GM23338 (cell line): ENCODE data around the gene CDC42BPA. TPM values are rescaled to one million over a fixed set of nuclear protein-coding genes. Genes with fewer than 3 reads are reported as not detected.
A peak's percentile ranks its signal among the peaks of the same experiment; 100 is the strongest.

Experiments used
- ATAC-seq: fragments of 200-7000 bp; cut with Tn5 transposase; 3 replicates; pipeline ENCODE4 v1.9.1; 2020
- DNase-seq: peaks from one replicate; pipeline ENCODE4 v3.0.0-alpha.2; 2015; ENCODE audit warnings: low spot score
- H2AFZ ChIP-seq: fragments of 200-600 bp; sonication (generic); 2 replicates; pipeline ENCODE4 v1.8.0; 2016; ENCODE audit warnings: antibody characterized with exemption, mild to moderate bottlenecking, moderate library complexity
- H3F3A ChIP-seq: fragments of 200-600 bp; sonication (generic); replicated peaks from 2 replicates; pipeline ENCODE4 v1.8.0; 2017; ENCODE audit warnings: antibody characterized with exemption, mixed run types, low read depth
- H3K27ac ChIP-seq: fragments of 200-600 bp; sonication (generic); 2 replicates; pipeline ENCODE4 v1.6.1; 2016; ENCODE audit warnings: low read depth
- H3K27me3 ChIP-seq: fragments of 200-600 bp; sonication (generic); 2 replicates; pipeline ENCODE4 v1.8.0; 2016; ENCODE audit warnings: mild to moderate bottlenecking, mixed run types, moderate library complexity; ENCODE audit not compliant: insufficient read depth
- H3K36me3 ChIP-seq: fragments of 200-600 bp; sonication (generic); 2 replicates; pipeline ENCODE4 v1.8.0; 2016; ENCODE audit warnings: mild to moderate bottlenecking; ENCODE audit not compliant: insufficient read depth
- H3K4me1 ChIP-seq: fragments of 200-600 bp; sonication (generic); 2 replicates; pipeline ENCODE4 v1.8.0; 2016; ENCODE audit warnings: mild to moderate bottlenecking, moderate library complexity; ENCODE audit not compliant: insufficient read depth
- H3K4me2 ChIP-seq: fragments of 200-600 bp; sonication (generic); 2 replicates; pipeline ENCODE4 v1.7.1; 2017; ENCODE audit warnings: mixed run types
- H3K4me3 ChIP-seq: fragments of 200-600 bp; sonication (generic); 2 replicates; pipeline ENCODE4 v1.6.1; 2016; ENCODE audit warnings: mixed run types
- H3K79me2 ChIP-seq: fragments of 200-600 bp; sonication (generic); replicated peaks from 2 replicates; pipeline ENCODE4 v1.8.0; 2017; ENCODE audit warnings: mild to moderate bottlenecking; ENCODE audit not compliant: insufficient read depth
- H3K9me2 ChIP-seq: fragments of 200-600 bp; sonication (generic); 2 replicates; pipeline ENCODE4 v1.8.0; 2017; ENCODE audit not compliant: insufficient read depth
- H4K20me1 ChIP-seq: fragments of 200-600 bp; sonication (generic); replicated peaks from 2 replicates; pipeline ENCODE4 v1.8.0; 2017; ENCODE audit warnings: mild to moderate bottlenecking; ENCODE audit not compliant: insufficient read depth
- H3K27ac Mint-ChIP-seq: 2 replicates; pipeline ENCODE4 v1.8.0; 2020; ENCODE audit warnings: inconsistent platforms, mild to moderate bottlenecking, moderate library complexity, mixed read lengths
- H3K27me3 Mint-ChIP-seq: 3 replicates; pipeline ENCODE4 v1.8.0; 2022; ENCODE audit warnings: low read depth, mild to moderate bottlenecking, moderate library complexity, mixed read lengths, inconsistent platforms; ENCODE audit not compliant: insufficient read depth, poor library complexity
- H3K36me3 Mint-ChIP-seq: 3 replicates; pipeline ENCODE4 v1.8.0; 2021; ENCODE audit warnings: low read depth, mild to moderate bottlenecking, inconsistent platforms, moderate library complexity, mixed read lengths
- H3K4me1 Mint-ChIP-seq: 3 replicates; pipeline ENCODE4 v1.8.0; 2020; ENCODE audit warnings: mild to moderate bottlenecking, inconsistent platforms, mixed read lengths
- H3K4me3 Mint-ChIP-seq: 3 replicates; pipeline ENCODE4 v1.8.0; 2021; ENCODE audit warnings: moderate library complexity, mild to moderate bottlenecking, inconsistent platforms, mixed read lengths
- H3K9me3 Mint-ChIP-seq: 3 replicates; pipeline ENCODE4 v1.8.0; 2020; ENCODE audit warnings: moderate library complexity, mild to moderate bottlenecking, inconsistent platforms, mixed read lengths
- CREB1 ChIP-seq: fragments of 250-450 bp; sonication (Bioruptor Pico); IDR thresholded peaks from 2 replicates; pipeline ENCODE4 v1.5.0; 2020; ENCODE audit warnings: low read depth, mild to moderate bottlenecking, moderate library complexity
- EZH2 ChIP-seq: fragments of 200-600 bp; sonication (generic); IDR thresholded peaks from one replicate; pipeline ENCODE4 v1.8.0; 2017; ENCODE audit warnings: antibody characterized with exemption, mild to moderate bottlenecking, low read depth; ENCODE audit not compliant: unreplicated experiment
- EZH2phosphoT487 ChIP-seq: fragments of 200-600 bp; sonication (generic); IDR thresholded peaks from one replicate; pipeline ENCODE4 v1.8.1; 2018; ENCODE audit warnings: antibody characterized with exemption; ENCODE audit not compliant: unreplicated experiment
- JUNB ChIP-seq: IDR thresholded peaks from one replicate; pipeline ENCODE4 v1.6.1; 2016; ENCODE audit warnings: antibody characterized with exemption; ENCODE audit not compliant: unreplicated experiment
- NANOG ChIP-seq: IDR thresholded peaks from 2 replicates; pipeline ENCODE4 v1.6.1; 2016; ENCODE audit warnings: antibody characterized with exemption, borderline replicate concordance
- STAT1 ChIP-seq: IDR thresholded peaks from one replicate; pipeline ENCODE4 v1.6.1; 2016; ENCODE audit warnings: antibody characterized with exemption; ENCODE audit not compliant: unreplicated experiment
- ZNF114 ChIP-seq: fragments of 250-450 bp; sonication (Bioruptor Pico); IDR thresholded peaks from 2 replicates; pipeline ENCODE4 v1.5.0; 2020; ENCODE audit warnings: mild to moderate bottlenecking, moderate library complexity
- ZNF331 ChIP-seq: fragments of 250-450 bp; sonication (Bioruptor Pico); IDR thresholded peaks from 2 replicates; pipeline ENCODE4 v1.5.0; 2020; ENCODE audit warnings: low read depth, mild to moderate bottlenecking, moderate library complexity
- polyA plus RNA-seq: library from polyadenylated mRNA; unstranded; fragments of >200 nt; fragmentation: Nextera tagmentation; extraction: Ambion mirVana; gene quantifications from 2 replicates; pipeline ENCODE4 v1.2.1, GENCODE V29; 2016
- total RNA-seq: library from RNA; depleted of rRNA; stranded (reverse); fragments of >200 nt; shearing (Covaris generic); gene quantifications from 2 replicates; pipeline ENCODE4 v1.2.3, GENCODE V29; 2014
- TF ChIP-seq, protein P1 (sequence below): IDR thresholded peaks from one replicate; pipeline ENCODE4 v1.6.1; 2018; ENCODE audit warnings: antibody characterized with exemption; ENCODE audit not compliant: unreplicated experiment
- TF ChIP-seq, protein P2 (sequence below), 2 experiments: fragments of 200-600 bp in 1 of 2; sonication (generic) in 1 of 2; conservative IDR thresholded peaks; 2 replicates each; pipeline versions ENCODE4 v1.5.1 to v1.6.1; 2016 to 2017; ENCODE audit warnings: antibody characterized with exemption in 2 of 2, low read depth in 2 of 2, mild to moderate bottlenecking in 2 of 2, moderate library complexity in 1 of 2
- TF ChIP-seq, protein P3 (sequence below): IDR thresholded peaks from 2 replicates; pipeline ENCODE4 v1.6.1; 2016; ENCODE audit warnings: antibody characterized with exemption
- TF ChIP-seq, protein P4 (sequence below): fragments of 250-450 bp; sonication (Bioruptor Pico); IDR thresholded peaks from 2 replicates; pipeline ENCODE4 v1.5.0; 2020; ENCODE audit warnings: mild to moderate bottlenecking, moderate library complexity

The CDC42BPA gene
- total and polyA plus RNA-seq, 2 experiments from 2014 or later, result 17.7 to 40.1 TPM

DNA sequence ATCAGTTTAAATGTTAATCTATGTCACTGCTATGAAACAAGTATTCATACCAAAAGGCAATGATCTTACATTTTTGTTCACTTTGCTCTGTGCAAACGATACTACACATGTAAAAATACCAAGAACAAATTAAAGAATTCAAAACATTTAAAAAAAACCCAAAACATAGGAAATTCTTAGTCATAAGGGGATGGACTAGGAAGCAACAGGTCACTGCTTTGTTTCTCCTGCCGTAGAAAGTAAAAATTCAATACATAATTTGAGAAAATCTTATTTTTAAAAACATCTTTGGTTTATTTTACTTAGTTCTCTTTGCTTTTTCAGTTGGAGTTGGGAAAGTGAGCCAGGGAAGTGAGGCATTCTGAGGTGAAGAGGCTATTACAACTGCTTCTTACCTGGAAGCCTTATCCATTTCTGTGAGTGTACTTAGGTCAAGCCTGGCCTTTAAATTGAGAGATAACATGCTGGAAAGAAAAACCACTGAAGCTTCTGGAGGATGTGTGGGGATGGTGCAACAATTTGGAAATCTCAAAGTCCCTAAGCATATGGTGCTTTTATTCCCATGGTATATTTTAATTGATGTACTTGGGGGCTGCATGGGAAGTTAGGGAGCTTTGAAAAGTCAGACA lies 183.5 kb downstream of the CDC42BPA start:
- no peak overlapping the region for H2AFZ ChIP-seq
- no peaks in the 10 kb centered on the region for H3K36me3 ChIP-seq
- H3K4me1 ChIP-seq, result peaks cover 18% of the 10 kb centered on the region
- no peaks in the 10 kb centered on the region for H3K79me2 ChIP-seq
- peaks cover 25% of the 10 kb centered on the region for H3K36me3 Mint-ChIP-seq
- no peaks in the 10 kb centered on the region for H3F3A ChIP-seq
- H3K9me3 Mint-ChIP-seq, result peaks cover 12% of the 10 kb centered on the region; the same call in 2 of the 3 replicates
- DNase-seq (no peak), ATAC-seq (no peak)
- H3K27ac Mint-ChIP-seq, result peak overlapping the region; percentile 13; the same call in 1 of the 2 replicates
- TF ChIP-seq EZH2phosphoT487 (no peak), ZNF114 (CRISPR knock-in tag) (no peak), JUNB (no peak), STAT1 (no peak), NANOG (no peak), ZNF331 (no peak), EZH2 (no peak), CREB1 (CRISPR knock-in tag) (no peak)
- TF ChIP-seq, protein P1, sequence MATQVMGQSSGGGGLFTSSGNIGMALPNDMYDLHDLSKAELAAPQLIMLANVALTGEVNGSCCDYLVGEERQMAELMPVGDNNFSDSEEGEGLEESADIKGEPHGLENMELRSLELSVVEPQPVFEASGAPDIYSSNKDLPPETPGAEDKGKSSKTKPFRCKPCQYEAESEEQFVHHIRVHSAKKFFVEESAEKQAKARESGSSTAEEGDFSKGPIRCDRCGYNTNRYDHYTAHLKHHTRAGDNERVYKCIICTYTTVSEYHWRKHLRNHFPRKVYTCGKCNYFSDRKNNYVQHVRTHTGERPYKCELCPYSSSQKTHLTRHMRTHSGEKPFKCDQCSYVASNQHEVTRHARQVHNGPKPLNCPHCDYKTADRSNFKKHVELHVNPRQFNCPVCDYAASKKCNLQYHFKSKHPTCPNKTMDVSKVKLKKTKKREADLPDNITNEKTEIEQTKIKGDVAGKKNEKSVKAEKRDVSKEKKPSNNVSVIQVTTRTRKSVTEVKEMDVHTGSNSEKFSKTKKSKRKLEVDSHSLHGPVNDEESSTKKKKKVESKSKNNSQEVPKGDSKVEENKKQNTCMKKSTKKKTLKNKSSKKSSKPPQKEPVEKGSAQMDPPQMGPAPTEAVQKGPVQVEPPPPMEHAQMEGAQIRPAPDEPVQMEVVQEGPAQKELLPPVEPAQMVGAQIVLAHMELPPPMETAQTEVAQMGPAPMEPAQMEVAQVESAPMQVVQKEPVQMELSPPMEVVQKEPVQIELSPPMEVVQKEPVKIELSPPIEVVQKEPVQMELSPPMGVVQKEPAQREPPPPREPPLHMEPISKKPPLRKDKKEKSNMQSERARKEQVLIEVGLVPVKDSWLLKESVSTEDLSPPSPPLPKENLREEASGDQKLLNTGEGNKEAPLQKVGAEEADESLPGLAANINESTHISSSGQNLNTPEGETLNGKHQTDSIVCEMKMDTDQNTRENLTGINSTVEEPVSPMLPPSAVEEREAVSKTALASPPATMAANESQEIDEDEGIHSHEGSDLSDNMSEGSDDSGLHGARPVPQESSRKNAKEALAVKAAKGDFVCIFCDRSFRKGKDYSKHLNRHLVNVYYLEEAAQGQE, result no peak
- TF ChIP-seq, protein P2, sequence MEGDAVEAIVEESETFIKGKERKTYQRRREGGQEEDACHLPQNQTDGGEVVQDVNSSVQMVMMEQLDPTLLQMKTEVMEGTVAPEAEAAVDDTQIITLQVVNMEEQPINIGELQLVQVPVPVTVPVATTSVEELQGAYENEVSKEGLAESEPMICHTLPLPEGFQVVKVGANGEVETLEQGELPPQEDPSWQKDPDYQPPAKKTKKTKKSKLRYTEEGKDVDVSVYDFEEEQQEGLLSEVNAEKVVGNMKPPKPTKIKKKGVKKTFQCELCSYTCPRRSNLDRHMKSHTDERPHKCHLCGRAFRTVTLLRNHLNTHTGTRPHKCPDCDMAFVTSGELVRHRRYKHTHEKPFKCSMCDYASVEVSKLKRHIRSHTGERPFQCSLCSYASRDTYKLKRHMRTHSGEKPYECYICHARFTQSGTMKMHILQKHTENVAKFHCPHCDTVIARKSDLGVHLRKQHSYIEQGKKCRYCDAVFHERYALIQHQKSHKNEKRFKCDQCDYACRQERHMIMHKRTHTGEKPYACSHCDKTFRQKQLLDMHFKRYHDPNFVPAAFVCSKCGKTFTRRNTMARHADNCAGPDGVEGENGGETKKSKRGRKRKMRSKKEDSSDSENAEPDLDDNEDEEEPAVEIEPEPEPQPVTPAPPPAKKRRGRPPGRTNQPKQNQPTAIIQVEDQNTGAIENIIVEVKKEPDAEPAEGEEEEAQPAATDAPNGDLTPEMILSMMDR (conservative IDR thresholded peaks at IDR 0.05; ENCODE audit: low read depth in 2 of 2), result no peak
- TF ChIP-seq, protein P3, sequence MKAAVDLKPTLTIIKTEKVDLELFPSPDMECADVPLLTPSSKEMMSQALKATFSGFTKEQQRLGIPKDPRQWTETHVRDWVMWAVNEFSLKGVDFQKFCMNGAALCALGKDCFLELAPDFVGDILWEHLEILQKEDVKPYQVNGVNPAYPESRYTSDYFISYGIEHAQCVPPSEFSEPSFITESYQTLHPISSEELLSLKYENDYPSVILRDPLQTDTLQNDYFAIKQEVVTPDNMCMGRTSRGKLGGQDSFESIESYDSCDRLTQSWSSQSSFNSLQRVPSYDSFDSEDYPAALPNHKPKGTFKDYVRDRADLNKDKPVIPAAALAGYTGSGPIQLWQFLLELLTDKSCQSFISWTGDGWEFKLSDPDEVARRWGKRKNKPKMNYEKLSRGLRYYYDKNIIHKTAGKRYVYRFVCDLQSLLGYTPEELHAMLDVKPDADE, result no peak
- TF ChIP-seq, protein P4, sequence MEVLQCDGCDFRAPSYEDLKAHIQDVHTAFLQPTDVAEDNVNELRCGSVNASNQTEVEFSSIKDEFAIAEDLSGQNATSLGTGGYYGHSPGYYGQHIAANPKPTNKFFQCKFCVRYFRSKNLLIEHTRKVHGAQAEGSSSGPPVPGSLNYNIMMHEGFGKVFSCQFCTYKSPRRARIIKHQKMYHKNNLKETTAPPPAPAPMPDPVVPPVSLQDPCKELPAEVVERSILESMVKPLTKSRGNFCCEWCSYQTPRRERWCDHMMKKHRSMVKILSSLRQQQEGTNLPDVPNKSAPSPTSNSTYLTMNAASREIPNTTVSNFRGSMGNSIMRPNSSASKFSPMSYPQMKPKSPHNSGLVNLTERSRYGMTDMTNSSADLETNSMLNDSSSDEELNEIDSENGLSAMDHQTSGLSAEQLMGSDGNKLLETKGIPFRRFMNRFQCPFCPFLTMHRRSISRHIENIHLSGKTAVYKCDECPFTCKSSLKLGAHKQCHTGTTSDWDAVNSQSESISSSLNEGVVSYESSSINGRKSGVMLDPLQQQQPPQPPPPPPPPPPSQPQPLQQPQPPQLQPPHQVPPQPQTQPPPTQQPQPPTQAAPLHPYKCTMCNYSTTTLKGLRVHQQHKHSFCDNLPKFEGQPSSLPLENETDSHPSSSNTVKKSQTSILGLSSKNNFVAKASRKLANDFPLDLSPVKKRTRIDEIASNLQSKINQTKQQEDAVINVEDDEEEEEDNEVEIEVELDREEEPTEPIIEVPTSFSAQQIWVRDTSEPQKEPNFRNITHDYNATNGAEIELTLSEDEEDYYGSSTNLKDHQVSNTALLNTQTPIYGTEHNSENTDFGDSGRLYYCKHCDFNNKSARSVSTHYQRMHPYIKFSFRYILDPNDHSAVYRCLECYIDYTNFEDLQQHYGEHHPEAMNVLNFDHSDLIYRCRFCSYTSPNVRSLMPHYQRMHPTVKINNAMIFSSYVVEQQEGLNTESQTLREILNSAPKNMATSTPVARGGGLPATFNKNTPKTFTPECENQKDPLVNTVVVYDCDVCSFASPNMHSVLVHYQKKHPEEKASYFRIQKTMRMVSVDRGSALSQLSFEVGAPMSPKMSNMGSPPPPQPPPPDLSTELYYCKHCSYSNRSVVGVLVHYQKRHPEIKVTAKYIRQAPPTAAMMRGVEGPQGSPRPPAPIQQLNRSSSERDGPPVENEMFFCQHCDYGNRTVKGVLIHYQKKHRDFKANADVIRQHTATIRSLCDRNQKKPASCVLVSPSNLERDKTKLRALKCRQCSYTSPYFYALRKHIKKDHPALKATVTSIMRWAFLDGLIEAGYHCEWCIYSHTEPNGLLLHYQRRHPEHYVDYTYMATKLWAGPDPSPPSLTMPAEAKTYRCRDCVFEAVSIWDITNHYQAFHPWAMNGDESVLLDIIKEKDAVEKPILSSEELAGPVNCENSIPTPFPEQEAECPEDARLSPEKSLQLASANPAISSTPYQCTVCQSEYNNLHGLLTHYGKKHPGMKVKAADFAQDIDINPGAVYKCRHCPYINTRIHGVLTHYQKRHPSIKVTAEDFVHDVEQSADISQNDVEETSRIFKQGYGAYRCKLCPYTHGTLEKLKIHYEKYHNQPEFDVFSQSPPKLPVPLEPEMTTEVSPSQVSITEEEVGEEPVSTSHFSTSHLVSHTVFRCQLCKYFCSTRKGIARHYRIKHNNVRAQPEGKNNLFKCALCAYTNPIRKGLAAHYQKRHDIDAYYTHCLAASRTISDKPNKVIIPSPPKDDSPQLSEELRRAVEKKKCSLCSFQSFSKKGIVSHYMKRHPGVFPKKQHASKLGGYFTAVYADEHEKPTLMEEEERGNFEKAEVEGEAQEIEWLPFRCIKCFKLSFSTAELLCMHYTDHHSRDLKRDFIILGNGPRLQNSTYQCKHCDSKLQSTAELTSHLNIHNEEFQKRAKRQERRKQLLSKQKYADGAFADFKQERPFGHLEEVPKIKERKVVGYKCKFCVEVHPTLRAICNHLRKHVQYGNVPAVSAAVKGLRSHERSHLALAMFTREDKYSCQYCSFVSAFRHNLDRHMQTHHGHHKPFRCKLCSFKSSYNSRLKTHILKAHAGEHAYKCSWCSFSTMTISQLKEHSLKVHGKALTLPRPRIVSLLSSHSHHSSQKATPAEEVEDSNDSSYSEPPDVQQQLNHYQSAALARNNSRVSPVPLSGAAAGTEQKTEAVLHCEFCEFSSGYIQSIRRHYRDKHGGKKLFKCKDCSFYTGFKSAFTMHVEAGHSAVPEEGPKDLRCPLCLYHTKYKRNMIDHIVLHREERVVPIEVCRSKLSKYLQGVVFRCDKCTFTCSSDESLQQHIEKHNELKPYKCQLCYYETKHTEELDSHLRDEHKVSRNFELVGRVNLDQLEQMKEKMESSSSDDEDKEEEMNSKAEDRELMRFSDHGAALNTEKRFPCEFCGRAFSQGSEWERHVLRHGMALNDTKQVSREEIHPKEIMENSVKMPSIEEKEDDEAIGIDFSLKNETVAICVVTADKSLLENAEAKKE (CRISPR knock-in tag), result no peak
- H3K4me3 ChIP-seq, result no peak overlapping the region
- peaks cover 20% of the 10 kb centered on the region; the same call in 2 of the 3 replicates for H3K4me1 Mint-ChIP-seq
- H3K27ac ChIP-seq, result no peak overlapping the region
- no peak overlapping the region for H3K4me2 ChIP-seq
- no peak overlapping the region for H3K4me3 Mint-ChIP-seq
- H3K27me3 Mint-ChIP-seq, result no peaks in the 10 kb centered on the region
- no peaks in the 10 kb centered on the region for H4K20me1 ChIP-seq
- no peaks in the 10 kb centered on the region for H3K9me2 ChIP-seq
- H3K27me3 ChIP-seq, result no peaks in the 10 kb centered on the region
